ENCODE measurements around the gene FBXO28. TPM values are rescaled to one million over a fixed set of nuclear protein-coding genes. Genes with fewer than 3 reads are reported as not detected.

The FBXO28 gene
- total RNA-seq, 1 donor from 2014 or later: 52.1 TPM

GRCh38 chr1:224089583-224089982 lies 24.3 kb upstream of the FBXO28 start:
- peaks cover 2% of the 10 kb centered on the region for H3K9me3 Mint-ChIP-seq
- Histone ChIP-seq H3K27ac (no peak overlapping the region), H3F3A (ENCODE audit: low read depth) (no peaks in the 10 kb centered on the region), H3K36me3 (no peaks in the 10 kb centered on the region), H3K9me3 (ENCODE audit: low read depth) (no peaks in the 10 kb centered on the region), H3K4me3 (no peak overlapping the region), H3K27me3 (no peaks in the 10 kb centered on the region), H2AFZ (replicated peaks) (no peak overlapping the region), H3K4me1 (no peaks in the 10 kb centered on the region), H3K9ac (no peak overlapping the region), H3K79me2 (ENCODE audit: low read depth) (no peaks in the 10 kb centered on the region), H3K4me2 (no peak overlapping the region), H4K20me1 (ENCODE audit: low read depth) (no peaks in the 10 kb centered on the region)
- no peaks in the 10 kb centered on the region for H3K4me1 Mint-ChIP-seq
- DNase-seq (ENCODE audit: low spot score): no peak
- no peaks in the 10 kb centered on the region for H3K36me3 Mint-ChIP-seq
- H3K27ac Mint-ChIP-seq: no peak overlapping the region
- H3K27me3 Mint-ChIP-seq (ENCODE audit: insufficient read depth, low read depth): peaks cover 7% of the 10 kb centered on the region
- H3K4me3 Mint-ChIP-seq: no peak overlapping the region
- TF ChIP-seq EZH2phosphoT487 (IDR thresholded peaks at IDR 0.05): no peak
- no peak for TF ChIP-seq EZH2 (IDR thresholded peaks at IDR 0.05)
- TF ChIP-seq CTCF (IDR thresholded peaks at IDR 0.05): no peak

- no peaks in the 10 kb centered on the region for H3K36me3 ChIP-seq
- no peaks in the 10 kb centered on the region for H4K20me1 ChIP-seq (ENCODE audit: low read depth)
- no peaks in the 10 kb centered on the region for H3F3A ChIP-seq (ENCODE audit: low read depth)
- no peaks in the 10 kb centered on the region for H3K9me3 ChIP-seq (ENCODE audit: low read depth)
- Mint-ChIP-seq H3K9me3 (peaks cover 2% of the 10 kb centered on the region), H3K27ac (no peak overlapping the region), H3K27me3 (ENCODE audit: insufficient read depth, low read depth) (peaks cover 7% of the 10 kb centered on the region), H3K4me1 (no peaks in the 10 kb centered on the region), H3K36me3 (no peaks in the 10 kb centered on the region), H3K4me3 (no peak overlapping the region)
- H3K27me3 ChIP-seq: no peaks in the 10 kb centered on the region
- no peaks in the 10 kb centered on the region for H3K4me1 ChIP-seq
- no peak overlapping the region for H3K9ac ChIP-seq
- H2AFZ ChIP-seq (replicated peaks): no peak overlapping the region
- no peak overlapping the region for H3K4me2 ChIP-seq
- DNase-seq (ENCODE audit: low spot score): no peak
- H3K4me3 ChIP-seq: no peak overlapping the region
- H3K79me2 ChIP-seq (ENCODE audit: low read depth): no peaks in the 10 kb centered on the region
- TF ChIP-seq EZH2phosphoT487 (IDR thresholded peaks at IDR 0.05): no peak
- TF ChIP-seq CTCF (IDR thresholded peaks at IDR 0.05): no peak
- TF ChIP-seq EZH2 (IDR thresholded peaks at IDR 0.05): no peak
- H3K27ac ChIP-seq: no peak overlapping the region
Measured at GRCh38 chr1:224090116-224090515, 23.8 kb upstream of the FBXO28 start.

GRCh38 chr1:224092111-224092510 lies 21.8 kb upstream of the FBXO28 start:
- no peaks in the 10 kb centered on the region for H3K36me3 ChIP-seq
- H3K27me3 ChIP-seq: no peaks in the 10 kb centered on the region
- no peak overlapping the region for H3K4me3 ChIP-seq
- no peak for DNase-seq (ENCODE audit: low spot score)
- TF ChIP-seq EZH2phosphoT487 (IDR thresholded peaks at IDR 0.05) (no peak), EZH2 (IDR thresholded peaks at IDR 0.05) (no peak), CTCF (IDR thresholded peaks at IDR 0.05) (no peak)
- Mint-ChIP-seq H3K4me3 (no peak overlapping the region), H3K4me1 (no peaks in the 10 kb centered on the region), H3K27ac (no peak overlapping the region), H3K9me3 (peaks cover 2% of the 10 kb centered on the region), H3K36me3 (no peaks in the 10 kb centered on the region), H3K27me3 (ENCODE audit: insufficient read depth, low read depth) (peaks cover 10% of the 10 kb centered on the region)
- H3K9me3 ChIP-seq (ENCODE audit: low read depth): no peaks in the 10 kb centered on the region
- no peak overlapping the region for H3K9ac ChIP-seq
- H2AFZ ChIP-seq (replicated peaks): no peak overlapping the region
- H3K4me2 ChIP-seq: no peak overlapping the region
- H3K27ac ChIP-seq: no peak overlapping the region
- H3K4me1 ChIP-seq: no peaks in the 10 kb centered on the region
- no peaks in the 10 kb centered on the region for H4K20me1 ChIP-seq (ENCODE audit: low read depth)
- no peaks in the 10 kb centered on the region for H3F3A ChIP-seq (ENCODE audit: low read depth)
- H3K79me2 ChIP-seq (ENCODE audit: low read depth): no peaks in the 10 kb centered on the region
